Measurements from ENCODE around the gene MYO18B. TPM values are rescaled to one million over a fixed set of nuclear protein-coding genes. Genes with fewer than 3 reads are reported as not detected.
"Not testable (repeated sequence)": the region's sequence is repeated elsewhere in the genome, so short reads cannot be mapped to it uniquely, and the experiment has no call there.

The MYO18B gene
- total RNA-seq, 2 donors from 2014 or later, result 0.12 to 0.65 TPM

DNA sequence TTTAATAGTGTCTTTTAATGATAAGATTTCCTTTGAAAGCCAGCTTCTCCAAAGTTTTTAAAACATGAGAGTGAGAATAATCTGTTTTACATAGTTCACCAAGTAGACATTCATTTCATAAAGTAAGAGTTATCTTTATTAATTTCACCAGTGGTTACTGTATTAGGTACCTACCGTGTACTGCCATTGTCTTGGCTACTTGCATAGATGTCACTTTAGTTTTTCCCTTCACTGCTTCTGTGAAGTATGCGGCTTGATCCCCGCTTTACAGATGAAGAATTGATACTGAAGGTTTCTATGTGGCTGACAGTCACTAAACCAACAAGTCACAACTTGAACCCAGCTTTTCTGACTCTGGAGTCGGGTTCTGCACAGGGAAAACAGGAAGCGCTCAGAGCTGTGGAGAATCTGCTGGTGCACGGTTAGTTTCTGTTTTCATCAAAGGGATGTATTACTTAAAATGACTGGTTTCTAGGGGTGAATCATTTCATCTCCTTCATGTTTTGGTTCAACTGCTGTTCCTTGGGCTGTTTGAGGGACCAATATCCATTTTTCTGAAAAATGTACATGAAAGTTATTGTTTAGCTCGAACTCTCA lies 39.3 kb upstream of the MYO18B start:
- H3K27me3 Mint-ChIP-seq, result peaks cover 27% of the 10 kb centered on the region
- peak overlapping the region; percentile 19 for H3K4me3 Mint-ChIP-seq

DNA sequence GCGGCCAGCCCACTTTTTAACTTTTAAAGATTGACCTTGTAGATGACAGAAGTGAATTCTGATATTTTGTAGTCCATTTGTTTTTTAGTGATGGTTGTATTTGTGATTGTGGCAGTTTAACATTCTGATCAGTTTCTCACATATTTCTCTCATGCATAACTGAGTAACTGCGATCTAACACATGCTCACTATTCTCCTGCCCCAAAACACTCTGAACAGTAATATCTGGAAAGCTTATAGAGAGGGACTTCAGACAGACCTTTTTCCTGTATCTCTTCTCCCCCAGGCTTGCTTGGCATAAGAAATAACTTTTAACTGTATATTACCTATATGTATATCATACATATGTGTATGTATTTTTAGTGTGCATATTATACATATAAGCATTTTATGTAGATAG lies 37.3 kb upstream of the MYO18B start:
- Mint-ChIP-seq H3K36me3 (ENCODE audit: low read depth) (peaks cover 2% of the 10 kb centered on the region), H3K4me3 (no peak overlapping the region), H3K4me1 (peaks cover 2% of the 10 kb centered on the region), H3K27me3 (peaks cover 22% of the 10 kb centered on the region), H3K27ac (no peak overlapping the region)
- DNase-seq (no peak), ATAC-seq (no peak)
- H3K9me3 ChIP-seq (ENCODE audit: control insufficient read depth, low read length, poor library complexity, severe bottlenecking), result no peaks in the 10 kb centered on the region

More for the DNA sequence above, 39.3 kb upstream of the MYO18B start:
- H3K9me3 ChIP-seq (ENCODE audit: control insufficient read depth, low read length, poor library complexity, severe bottlenecking), result no peaks in the 10 kb centered on the region
- ATAC-seq, result no peak
- DNase-seq, result no peak
- Mint-ChIP-seq H3K36me3 (ENCODE audit: low read depth) (no peaks in the 10 kb centered on the region), H3K27ac (no peak overlapping the region), H3K4me1 (peaks cover 2% of the 10 kb centered on the region)

DNA sequence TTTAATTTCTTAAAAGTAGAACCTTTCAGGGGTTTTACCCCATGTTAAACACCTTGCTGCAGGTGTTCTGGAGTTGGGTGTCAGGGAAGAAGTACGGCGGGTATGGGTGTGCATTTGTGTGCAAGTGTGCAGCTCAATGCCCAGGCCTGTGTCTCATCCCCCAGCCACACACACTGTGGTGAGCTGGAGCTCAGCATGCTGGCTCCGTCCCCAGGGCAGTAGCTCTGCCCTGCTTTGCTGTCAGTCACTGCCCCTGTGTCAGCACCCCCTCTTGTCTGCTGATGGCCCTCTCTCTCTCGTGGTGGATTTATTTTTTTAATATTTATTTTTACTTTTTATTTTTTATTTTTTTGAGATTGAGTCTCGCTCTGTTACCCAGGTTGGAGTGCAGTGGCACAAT lies 35.8 kb upstream of the MYO18B start:
- no peaks in the 10 kb centered on the region for H3K9me3 ChIP-seq (ENCODE audit: control insufficient read depth, low read length, poor library complexity, severe bottlenecking)
- Mint-ChIP-seq H3K27ac (no peak overlapping the region), H3K4me1 (peaks cover 6% of the 10 kb centered on the region), H3K27me3 (peaks cover 30% of the 10 kb centered on the region), H3K4me3 (no peak overlapping the region), H3K36me3 (ENCODE audit: low read depth) (peaks cover 2% of the 10 kb centered on the region)
- no peak for DNase-seq
- no peak for ATAC-seq

DNA sequence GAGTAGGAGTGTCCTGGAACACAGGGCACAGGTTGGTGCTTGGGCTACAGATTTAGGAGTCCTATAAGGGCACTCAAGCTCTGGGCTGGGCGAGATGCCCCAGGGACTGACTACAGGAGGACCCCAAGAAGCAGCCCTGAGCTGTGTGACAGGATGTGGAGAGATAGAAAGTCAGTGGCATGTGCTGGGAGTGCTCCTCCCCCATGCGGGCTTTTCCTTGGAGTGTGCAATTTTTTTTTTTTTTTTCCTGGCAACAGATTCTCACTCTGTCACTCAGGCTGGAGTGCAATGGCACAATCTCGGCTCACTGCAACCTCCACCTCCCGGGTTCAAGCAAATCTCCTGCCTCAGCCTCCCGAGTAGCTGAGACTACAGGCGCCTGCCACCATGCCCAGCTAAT lies 33.6 kb upstream of the MYO18B start:
- H3K27me3 Mint-ChIP-seq, result peaks cover 38% of the 10 kb centered on the region
- H3K4me3 Mint-ChIP-seq; H3K4me1 Mint-ChIP-seq; H3K27ac Mint-ChIP-seq; H3K36me3 Mint-ChIP-seq (ENCODE audit: low read depth); DNase-seq; H3K9me3 ChIP-seq (ENCODE audit: control insufficient read depth, low read length, poor library complexity, severe bottlenecking); ATAC-seq: not testable (repeated sequence)

DNA sequence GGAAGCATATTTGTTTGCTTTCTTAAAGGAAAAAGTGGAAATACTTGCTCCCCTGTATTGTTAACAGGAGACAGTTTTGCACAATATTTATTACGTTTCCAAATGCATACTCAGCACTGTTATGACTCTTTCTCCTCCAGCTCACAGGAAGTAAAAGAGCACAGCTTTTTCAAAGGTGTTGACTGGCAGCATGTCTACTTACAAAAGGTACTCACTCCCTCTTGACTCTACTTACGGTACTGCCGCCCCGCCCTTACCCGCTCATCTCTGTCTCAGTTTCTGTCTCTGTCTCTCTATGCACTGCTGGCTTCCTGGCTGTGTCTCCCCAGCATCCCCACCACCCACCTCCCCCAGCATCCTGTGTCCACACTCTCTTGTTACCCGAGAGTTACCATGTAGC lies 32.2 kb upstream of the MYO18B start:
- no peak for DNase-seq
- no peak overlapping the region for H3K27ac Mint-ChIP-seq
- peaks cover 2% of the 10 kb centered on the region for H3K36me3 Mint-ChIP-seq (ENCODE audit: low read depth)
- H3K27me3 Mint-ChIP-seq, result peaks cover 38% of the 10 kb centered on the region
- H3K4me1 Mint-ChIP-seq, result peaks cover 4% of the 10 kb centered on the region
- no peak overlapping the region for H3K4me3 Mint-ChIP-seq
- ATAC-seq, result no peak
- no peaks in the 10 kb centered on the region for H3K9me3 ChIP-seq (ENCODE audit: control insufficient read depth, low read length, poor library complexity, severe bottlenecking)

DNA sequence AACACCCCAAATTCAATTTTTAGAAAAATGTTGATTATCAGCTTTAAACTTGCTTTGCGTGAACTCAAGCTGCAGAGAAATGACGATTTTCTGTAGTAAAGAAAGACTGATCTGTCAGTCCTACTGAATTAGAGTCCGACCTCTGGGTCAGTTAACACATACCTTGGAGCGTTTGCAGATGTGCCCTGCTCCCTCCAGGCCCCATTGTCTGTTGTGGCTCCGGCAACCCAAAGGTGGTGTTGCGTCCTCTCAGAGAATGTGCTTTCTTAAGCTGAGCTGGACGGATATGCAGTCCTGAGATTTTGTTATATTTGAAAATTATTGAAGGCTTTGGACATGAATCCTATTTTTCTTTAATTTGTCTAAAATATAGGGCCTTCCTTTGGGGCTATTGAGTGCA lies 31.5 kb upstream of the MYO18B start:
- no peaks in the 10 kb centered on the region for H3K9me3 ChIP-seq (ENCODE audit: control insufficient read depth, low read length, poor library complexity, severe bottlenecking)
- Mint-ChIP-seq H3K27me3 (peaks cover 33% of the 10 kb centered on the region), H3K4me1 (peaks cover 4% of the 10 kb centered on the region), H3K4me3 (no peak overlapping the region), H3K27ac (no peak overlapping the region), H3K36me3 (ENCODE audit: low read depth) (peaks cover 2% of the 10 kb centered on the region)
- no peak for ATAC-seq
- no peak for DNase-seq

DNA sequence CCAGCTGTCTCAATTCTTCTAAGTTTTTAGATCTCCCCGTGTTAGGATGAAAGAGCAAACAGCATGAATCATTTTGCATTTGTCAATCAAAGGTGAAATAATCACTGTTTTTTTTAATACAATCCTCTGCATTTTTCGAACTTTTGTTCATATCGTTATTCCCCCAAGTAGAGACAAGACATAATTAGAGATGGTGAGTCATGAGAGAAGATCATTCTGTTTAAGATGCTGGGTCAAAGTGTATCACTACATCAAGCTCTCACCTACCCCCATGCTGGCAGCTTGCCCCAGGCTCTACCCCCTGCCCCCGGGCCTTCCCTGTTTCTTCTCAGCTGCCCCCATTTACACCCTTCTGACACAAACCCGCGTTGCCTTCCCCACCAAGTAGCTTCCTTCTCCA lies 30.5 kb upstream of the MYO18B start:
- ATAC-seq (no peak), DNase-seq (no peak)
- Mint-ChIP-seq H3K27ac (no peak overlapping the region), H3K36me3 (ENCODE audit: low read depth) (peaks cover 2% of the 10 kb centered on the region), H3K27me3 (peaks cover 34% of the 10 kb centered on the region), H3K4me3 (no peak overlapping the region), H3K4me1 (peaks cover 4% of the 10 kb centered on the region)
- no peaks in the 10 kb centered on the region for H3K9me3 ChIP-seq (ENCODE audit: control insufficient read depth, low read length, poor library complexity, severe bottlenecking)

DNA sequence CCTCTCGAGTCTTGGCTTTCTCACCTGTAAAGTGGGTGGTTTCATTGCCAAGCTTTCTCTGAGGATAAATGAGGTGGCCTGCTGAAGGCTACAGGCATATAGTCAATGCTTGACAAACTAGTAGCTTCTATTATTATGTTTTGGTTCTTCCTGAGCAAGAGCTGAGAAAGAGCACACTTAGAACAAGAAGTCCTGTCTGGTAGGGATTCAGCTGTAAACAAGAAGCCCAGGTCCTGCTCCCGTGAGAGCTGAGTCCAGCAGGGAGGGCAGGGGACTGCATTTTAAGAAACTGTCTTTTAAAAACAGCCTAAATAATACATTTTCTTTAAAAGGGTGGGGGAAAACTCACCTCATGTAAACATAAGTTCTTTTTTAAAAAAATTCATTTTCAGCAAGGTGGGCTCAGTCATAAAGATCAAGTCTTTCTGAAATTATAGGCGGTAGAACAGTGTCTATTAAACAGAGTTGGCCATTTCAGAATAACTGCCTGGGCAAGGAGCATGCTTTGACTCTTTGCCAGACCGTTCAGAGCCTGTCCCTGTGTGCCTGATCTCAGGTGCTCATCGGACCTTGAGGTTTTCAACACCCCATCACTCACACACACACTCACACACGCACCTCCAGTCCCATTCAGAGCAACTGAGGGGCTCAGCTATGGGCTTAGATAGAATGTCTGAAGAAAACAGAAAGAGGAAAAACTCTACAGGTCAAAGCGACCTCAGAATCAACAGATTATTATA lies 29.2 kb upstream of the MYO18B start:
- DNase-seq (no peak), ATAC-seq (no peak)
- H3K27me3 Mint-ChIP-seq, result peaks cover 28% of the 10 kb centered on the region
- no peak overlapping the region for H3K27ac Mint-ChIP-seq
- H3K36me3 Mint-ChIP-seq (ENCODE audit: low read depth), result peaks cover 2% of the 10 kb centered on the region
- H3K4me3 Mint-ChIP-seq, result no peak overlapping the region
- H3K9me3 ChIP-seq (ENCODE audit: control insufficient read depth, low read length, poor library complexity, severe bottlenecking), result no peaks in the 10 kb centered on the region
- peaks cover 4% of the 10 kb centered on the region for H3K4me1 Mint-ChIP-seq

DNA sequence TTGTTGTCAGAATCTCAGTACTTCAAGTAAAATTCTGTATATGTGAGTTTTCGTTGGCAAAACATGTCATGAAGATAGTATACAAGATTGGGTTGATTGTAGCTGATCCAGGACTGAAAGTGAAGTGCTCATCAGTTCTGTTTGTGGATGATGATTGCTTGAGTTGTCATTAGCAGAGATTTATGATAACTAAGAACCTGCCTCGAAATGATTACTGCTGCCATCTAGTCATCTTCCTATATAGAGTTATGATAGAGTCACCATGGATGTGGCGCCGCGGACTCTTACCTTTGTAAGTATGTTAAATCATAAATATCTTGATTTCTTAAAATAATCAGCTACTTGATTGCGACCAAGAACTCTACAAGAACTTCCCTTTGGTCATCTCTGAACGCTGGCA lies 27.9 kb upstream of the MYO18B start:
- ATAC-seq, result no peak
- no peak for DNase-seq
- Mint-ChIP-seq H3K4me1 (peaks cover 4% of the 10 kb centered on the region), H3K36me3 (ENCODE audit: low read depth) (no peaks in the 10 kb centered on the region), H3K27ac (no peak overlapping the region), H3K27me3 (peaks cover 28% of the 10 kb centered on the region), H3K4me3 (no peak overlapping the region)
- no peaks in the 10 kb centered on the region for H3K9me3 ChIP-seq (ENCODE audit: control insufficient read depth, low read length, poor library complexity, severe bottlenecking)

DNA sequence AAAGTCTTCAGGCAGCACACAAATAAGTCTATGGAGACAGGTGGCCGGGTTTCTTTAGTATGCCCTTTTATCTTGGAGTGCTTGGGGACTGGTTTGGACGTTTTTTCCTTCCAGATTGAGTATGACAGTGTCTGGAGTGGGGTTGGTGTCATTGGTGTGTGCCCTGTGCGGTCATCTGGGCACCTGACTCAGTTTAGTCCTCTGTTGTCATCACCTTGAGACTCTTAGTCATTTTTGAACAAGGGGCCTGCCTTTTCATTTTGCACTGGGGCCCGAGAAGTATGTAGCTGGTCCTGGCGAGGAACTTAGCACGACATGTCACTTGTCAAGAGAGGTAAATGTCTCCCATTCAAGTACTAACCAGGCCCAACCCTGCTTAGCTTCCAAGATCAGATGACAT lies 27.2 kb upstream of the MYO18B start:
- Mint-ChIP-seq H3K27ac (no peak overlapping the region), H3K36me3 (ENCODE audit: low read depth) (no peaks in the 10 kb centered on the region), H3K4me1 (peaks cover 4% of the 10 kb centered on the region), H3K27me3 (peaks cover 26% of the 10 kb centered on the region), H3K4me3 (no peak overlapping the region)
- no peaks in the 10 kb centered on the region for H3K9me3 ChIP-seq (ENCODE audit: control insufficient read depth, low read length, poor library complexity, severe bottlenecking)
- no peak for DNase-seq
- ATAC-seq, result no peak

DNA sequence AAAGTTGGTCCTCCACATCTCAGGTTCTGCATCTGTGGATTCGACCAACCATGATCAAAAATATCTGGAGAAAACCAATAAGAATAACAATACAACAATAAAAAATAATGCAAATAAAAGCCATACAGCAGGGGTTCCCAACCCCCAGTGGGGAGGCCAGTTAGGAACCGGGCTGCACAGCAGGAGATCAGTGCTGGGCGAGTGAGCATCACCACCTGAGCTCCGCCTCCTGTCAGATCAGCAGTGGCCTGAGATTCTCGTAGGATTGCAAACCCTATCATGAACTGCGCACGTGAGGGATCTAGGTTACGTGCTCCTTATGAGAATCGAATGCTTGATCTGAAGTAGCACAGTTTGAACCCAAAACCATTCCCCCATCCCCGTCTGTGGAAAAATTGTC lies 25.4 kb upstream of the MYO18B start:
- Mint-ChIP-seq H3K36me3 (ENCODE audit: low read depth) (no peaks in the 10 kb centered on the region), H3K27me3 (peaks cover 8% of the 10 kb centered on the region), H3K4me3 (no peak overlapping the region), H3K27ac (no peak overlapping the region), H3K4me1 (no peaks in the 10 kb centered on the region)
- ATAC-seq (no peak), DNase-seq (no peak)
- no peaks in the 10 kb centered on the region for H3K9me3 ChIP-seq (ENCODE audit: control insufficient read depth, low read length, poor library complexity, severe bottlenecking)

DNA sequence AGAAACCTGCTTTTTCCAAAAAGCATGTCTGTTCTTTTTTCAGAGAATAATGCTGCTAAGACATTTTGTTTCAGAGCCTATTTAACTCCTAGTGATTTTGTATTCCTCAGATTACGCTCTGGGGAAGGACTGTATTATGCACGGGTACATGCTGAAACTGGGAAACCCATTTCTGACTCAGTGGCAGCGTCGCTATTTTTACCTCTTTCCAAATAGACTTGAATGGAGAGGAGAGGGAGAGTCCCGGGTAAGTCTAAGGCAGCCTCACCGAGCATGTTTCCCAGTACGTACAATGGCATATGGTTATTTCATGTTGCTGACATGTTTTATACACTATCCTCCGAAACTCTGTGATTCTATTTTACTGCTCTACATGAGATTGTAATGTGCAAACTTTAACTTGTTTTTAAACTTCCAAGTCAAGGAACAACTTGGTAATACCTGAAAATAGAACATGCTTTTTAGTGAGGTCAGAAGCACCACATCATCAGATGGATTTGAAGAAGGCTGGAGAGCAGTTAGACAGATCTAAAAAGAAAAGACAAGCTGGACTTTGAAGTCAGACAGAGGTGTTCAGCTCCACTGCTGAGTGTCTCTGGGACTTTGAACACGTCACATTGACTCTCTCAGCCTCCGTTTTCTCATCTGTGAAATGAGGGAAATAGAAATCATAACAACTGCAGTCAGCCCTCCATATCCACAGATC lies 23.7 kb upstream of the MYO18B start:
- Mint-ChIP-seq H3K27me3 (peaks cover 4% of the 10 kb centered on the region), H3K4me3 (no peak overlapping the region), H3K4me1 (no peaks in the 10 kb centered on the region), H3K27ac (no peak overlapping the region), H3K36me3 (ENCODE audit: low read depth) (no peaks in the 10 kb centered on the region)
- no peak for ATAC-seq
- H3K9me3 ChIP-seq (ENCODE audit: control insufficient read depth, low read length, poor library complexity, severe bottlenecking), result no peaks in the 10 kb centered on the region
- DNase-seq, result no peak

DNA sequence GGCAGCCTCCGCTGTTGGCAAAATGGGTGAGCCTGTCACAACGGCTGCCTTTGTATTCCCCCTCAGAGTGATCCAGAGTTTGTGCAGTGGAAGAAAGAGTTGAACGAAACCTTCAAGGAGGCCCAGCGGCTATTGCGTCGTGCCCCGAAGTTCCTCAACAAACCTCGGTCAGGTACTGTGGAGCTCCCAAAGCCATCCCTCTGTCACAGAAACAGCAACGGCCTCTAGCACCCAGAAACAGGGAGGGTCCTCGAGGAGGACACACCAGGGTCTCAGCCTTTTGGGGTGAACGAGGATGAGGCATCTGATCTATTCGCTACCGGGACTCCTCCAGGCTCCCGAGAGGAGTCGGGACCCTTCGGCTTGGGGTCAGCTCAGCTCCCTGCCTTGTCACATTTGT lies 19.8 kb upstream of the MYO18B start:
- no peak for DNase-seq
- Mint-ChIP-seq H3K4me1 (no peaks in the 10 kb centered on the region), H3K36me3 (ENCODE audit: low read depth) (no peaks in the 10 kb centered on the region), H3K4me3 (no peak overlapping the region), H3K27me3 (no peaks in the 10 kb centered on the region), H3K27ac (no peak overlapping the region)
- no peaks in the 10 kb centered on the region for H3K9me3 ChIP-seq (ENCODE audit: control insufficient read depth, low read length, poor library complexity, severe bottlenecking)
- ATAC-seq, result no peak
